HL-60 (cell line): ENCODE measurements around the gene CHTF18.

Experiments
- DNase-seq, 2 experiments: peaks; one replicate each; pipeline ENCODE4 v3.0.0-alpha.2; 2010 to 2020; ENCODE audit warnings: low read depth in 1 of 2, low spot score in 1 of 2
- H3K27ac ChIP-seq: fragments of 250-450 bp; sonication (Bioruptor Pico); replicated peaks from 2 replicates; pipeline ENCODE4 v1.5.1; 2020; ENCODE audit warnings: mild to moderate bottlenecking, moderate library complexity
- H3K27me3 ChIP-seq: fragments of 250-450 bp; sonication (Bioruptor Pico); 2 replicates; pipeline ENCODE4 v1.5.1; 2021; ENCODE audit warnings: mild to moderate bottlenecking, moderate library complexity; ENCODE audit not compliant: insufficient read depth, poor library complexity, severe bottlenecking
- H3K4me3 ChIP-seq: replicated peaks from 2 replicates; pipeline ENCODE4 v1.5.1; 2011; ENCODE audit warnings: mild to moderate bottlenecking, control low read depth, low read length; ENCODE audit not compliant: insufficient read depth
- CTCF ChIP-seq: IDR thresholded peaks from one replicate; pipeline ENCODE4 v1.5.1; 2011; ENCODE audit warnings: low read length, control low read depth, inconsistent platforms; ENCODE audit not compliant: insufficient read depth
- GABPA ChIP-seq: IDR thresholded peaks from 2 replicates; pipeline ENCODE4 v1.6.1; 2012; ENCODE audit warnings: low read depth
- POLR2AphosphoS5 ChIP-seq: IDR thresholded peaks from 2 replicates; pipeline ENCODE4 v1.6.1; 2012; ENCODE audit warnings: low read depth
- REST ChIP-seq: IDR thresholded peaks from 2 replicates; pipeline ENCODE4 v1.6.1; 2012; ENCODE audit warnings: low read depth; ENCODE audit not compliant: insufficient replicate concordance
- SPI1 ChIP-seq: IDR thresholded peaks from 2 replicates; pipeline ENCODE4 v1.6.1; 2012; ENCODE audit warnings: low read depth, mild to moderate bottlenecking, borderline replicate concordance

The CHTF18 gene

GRCh38 chr16:822909-823297, 34.5 kb downstream of the CHTF18 start:
- Histone ChIP-seq H3K27me3 (peaks cover 8% of the 10 kb centered on the region), H3K27ac (no peak overlapping the region), H3K4me3 (no peak overlapping the region)
- TF ChIP-seq GABPA (no peak), REST (no peak)
- no peak for DNase-seq

- H3K27me3 ChIP-seq = peaks cover 7% of the 10 kb centered on the region
- no peak for DNase-seq
- H3K27ac ChIP-seq = no peak overlapping the region
- TF ChIP-seq SPI1 = no peak
- TF ChIP-seq CTCF = no peak
- no peak for TF ChIP-seq POLR2AphosphoS5
- no peak for TF ChIP-seq GABPA
- no peak for TF ChIP-seq REST
- no peak overlapping the region for H3K4me3 ChIP-seq
Observed at GRCh38 chr16:824194-824593, 35.8 kb downstream of the CHTF18 start.

GRCh38 chr16:824601-825000, 36.2 kb downstream of the CHTF18 start:
- Histone ChIP-seq H3K4me3 (no peak overlapping the region), H3K27me3 (peaks cover 3% of the 10 kb centered on the region), H3K27ac (no peak overlapping the region)
- DNase-seq = no peak
- no peak for TF ChIP-seq CTCF
- no peak for TF ChIP-seq REST
- TF ChIP-seq GABPA = no peak
- no peak for TF ChIP-seq SPI1
- TF ChIP-seq POLR2AphosphoS5 = no peak
